ENCODE measurements around the gene LSM10.

DNA sequence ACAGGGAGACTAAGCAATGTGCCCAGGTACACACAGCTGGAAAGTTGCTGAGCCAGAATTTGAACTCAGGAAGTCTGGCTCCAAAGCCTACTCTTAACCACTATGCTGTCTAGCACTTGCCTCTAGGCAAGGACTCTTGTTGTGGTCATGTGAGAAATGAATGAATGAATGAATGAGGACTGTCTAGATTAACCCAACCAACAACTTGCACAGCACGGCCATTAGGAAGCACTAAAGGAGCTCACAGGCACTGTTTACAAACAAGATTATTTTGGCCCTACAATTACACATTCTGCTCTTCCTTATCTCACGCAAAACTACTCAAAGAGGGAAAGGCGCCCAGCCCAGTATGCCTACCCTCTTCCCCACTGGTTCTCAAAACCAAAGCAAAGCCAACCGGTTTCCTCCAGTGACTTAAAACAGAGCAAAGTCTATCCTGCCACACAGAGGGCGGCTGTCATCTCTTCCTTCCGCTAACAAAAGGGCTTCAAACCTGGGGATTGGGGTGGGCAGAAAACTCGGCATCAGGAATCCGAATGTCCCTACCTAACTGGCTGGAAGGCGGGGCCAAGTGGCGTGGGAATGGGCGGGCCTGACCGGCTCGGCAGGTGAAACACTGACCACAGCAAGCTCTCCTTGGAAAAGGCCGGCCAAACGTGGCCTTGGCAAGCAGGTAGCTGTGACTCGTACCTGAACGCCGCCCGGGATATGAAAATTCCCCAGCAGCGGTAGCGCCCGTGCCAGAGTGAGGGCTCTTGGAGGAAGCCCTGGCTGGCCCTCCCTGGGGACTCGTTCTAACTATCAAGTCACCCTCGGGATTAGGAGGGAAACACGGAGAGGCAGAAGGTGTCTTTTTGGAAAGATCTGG, 12.9 kb downstream of the LSM10 start:
- TF ChIP-seq POLR2A (IDR thresholded peaks at IDR 0.05; ENCODE audit: low read depth, low read length) (no peak), POLR2AphosphoS5 (IDR thresholded peaks at IDR 0.05; ENCODE audit: low read depth, low read length) (0 out of 2 replicates have a peak, but pooled peaks have one; percentile 37), SPI1 (IDR thresholded peaks at IDR 0.05; ENCODE audit: low read depth, low read length) (no peak), TAF1 (IDR thresholded peaks at IDR 0.05; ENCODE audit: low read depth, low read length) (no peak)
